H1 (cell line): ENCODE results near the gene FAM8A1.

Experiments used
- CEBPB ChIP-seq: IDR thresholded peaks from 2 replicates; pipeline ENCODE4 v1.6.1; 2012; ENCODE audit warnings: low read depth, low read length
- EGR1 ChIP-seq: IDR thresholded peaks from 2 replicates; pipeline ENCODE4 v1.6.1; 2011; ENCODE audit warnings: low read depth, low read length, borderline replicate concordance
- EZH2 ChIP-seq: fragments of 200-600 bp; sonication (generic); IDR thresholded peaks from 2 replicates; pipeline ENCODE4 v1.7.1; 2012; ENCODE audit warnings: low read depth, mild to moderate bottlenecking, moderate library complexity, low read length, inconsistent platforms; ENCODE audit not compliant: severe bottlenecking
- POLR2A ChIP-seq, 2 experiments: IDR thresholded peaks; 1 replicate in 1 of 2; 2 replicates in 1 of 2; pipeline ENCODE4 v1.6.1; 2011; ENCODE audit warnings: low read depth in 2 of 2, low read length in 2 of 2, mild to moderate bottlenecking in 2 of 2; ENCODE audit errors: control extremely low read depth in 1 of 2
- POLR2AphosphoS5 ChIP-seq: IDR thresholded peaks from 2 replicates; pipeline ENCODE4 v1.6.1; 2011; ENCODE audit warnings: low read depth, low read length
- SP1 ChIP-seq: IDR thresholded peaks from 2 replicates; pipeline ENCODE4 v1.6.1; 2011; ENCODE audit warnings: low read depth, low read length
- SP2 ChIP-seq: IDR thresholded peaks from 2 replicates; pipeline ENCODE4 v1.6.1; 2012; ENCODE audit warnings: mild to moderate bottlenecking, low read length, inconsistent platforms
- SP4 ChIP-seq: IDR thresholded peaks from 2 replicates; pipeline ENCODE4 v1.6.1; 2012; ENCODE audit warnings: low read length, inconsistent platforms
- TBP ChIP-seq: IDR thresholded peaks from 2 replicates; pipeline ENCODE4 v1.6.1; 2011; ENCODE audit warnings: low read depth, low read length, improper control_type of control experiment
- TCF12 ChIP-seq: IDR thresholded peaks from 2 replicates; pipeline ENCODE4 v1.6.1; 2011; ENCODE audit warnings: low read depth, mild to moderate bottlenecking, low read length
- TF ChIP-seq, protein P1 (sequence below): IDR thresholded peaks from 2 replicates; pipeline ENCODE4 v1.6.1; 2011; ENCODE audit warnings: low read depth, mild to moderate bottlenecking, low read length; ENCODE audit not compliant: insufficient read depth
- TF ChIP-seq, protein P2 (sequence below), 3 experiments: IDR thresholded peaks; 1 replicate in 2 of 3; 2 replicates in 1 of 3; pipeline versions ENCODE4 v1.5.1 to v1.6.1; 2011; ENCODE audit warnings: low read length in 3 of 3, mild to moderate bottlenecking in 3 of 3, inconsistent platforms in 2 of 3, low read depth in 1 of 3, moderate library complexity in 1 of 3; ENCODE audit not compliant: insufficient read depth in 1 of 3; ENCODE audit errors: control extremely low read depth in 1 of 3
- TF ChIP-seq, protein P3 (sequence below): IDR thresholded peaks from 2 replicates; pipeline ENCODE4 v1.6.1; 2012; ENCODE audit warnings: inconsistent platforms
- TF ChIP-seq, protein P4 (sequence below): IDR thresholded peaks from 2 replicates; pipeline ENCODE4 v1.6.1; 2011; ENCODE audit warnings: low read length, improper control_type of control experiment

DNA sequence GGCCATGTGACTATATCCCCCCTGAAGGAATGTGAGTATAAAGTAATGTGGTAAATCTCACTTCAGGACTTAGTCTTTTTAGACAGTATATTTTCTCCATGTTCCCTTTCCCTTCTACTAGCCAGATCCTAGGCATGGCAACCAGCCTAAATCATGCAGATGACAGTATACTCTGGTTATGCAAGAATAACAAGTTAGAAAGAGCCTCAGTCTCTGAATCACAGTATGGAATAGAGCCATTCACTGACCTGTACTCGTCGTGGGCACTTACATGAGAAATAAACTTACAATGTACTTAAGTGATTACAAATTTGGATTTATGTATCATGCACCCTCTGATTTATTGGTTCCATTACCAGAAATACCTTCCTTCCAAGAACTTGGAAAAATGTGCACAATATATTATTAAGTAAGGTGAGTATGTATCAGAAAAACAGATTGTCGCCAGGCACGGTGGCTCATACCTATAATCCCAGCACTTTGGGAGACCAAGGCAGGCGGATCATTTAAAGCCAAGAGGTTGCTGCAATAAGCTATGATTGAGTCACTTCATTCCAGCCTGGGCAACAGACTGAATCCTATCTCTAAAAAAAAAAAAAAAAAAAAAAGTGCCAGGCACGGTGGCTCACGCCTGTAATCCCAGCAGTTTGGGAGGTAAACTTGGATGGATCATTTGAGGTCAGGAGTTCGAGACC, 25.1 kb upstream of the FAM8A1 start:
- TF ChIP-seq POLR2A (IDR thresholded peaks at IDR 0.05; ENCODE audit: control extremely low read depth in 1 of 2, low read depth in 2 of 2, low read length in 2 of 2) (no peak), SP1 (no peak), POLR2AphosphoS5 (no peak), SP2 (no peak), EGR1 (no peak), CEBPB (no peak), TCF12 (no peak), TBP (no peak), EZH2 (no peak), SP4 (no peak)
- TF ChIP-seq, protein P1, sequence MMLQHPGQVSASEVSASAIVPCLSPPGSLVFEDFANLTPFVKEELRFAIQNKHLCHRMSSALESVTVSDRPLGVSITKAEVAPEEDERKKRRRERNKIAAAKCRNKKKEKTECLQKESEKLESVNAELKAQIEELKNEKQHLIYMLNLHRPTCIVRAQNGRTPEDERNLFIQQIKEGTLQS = no peak
- TF ChIP-seq, protein P2, sequence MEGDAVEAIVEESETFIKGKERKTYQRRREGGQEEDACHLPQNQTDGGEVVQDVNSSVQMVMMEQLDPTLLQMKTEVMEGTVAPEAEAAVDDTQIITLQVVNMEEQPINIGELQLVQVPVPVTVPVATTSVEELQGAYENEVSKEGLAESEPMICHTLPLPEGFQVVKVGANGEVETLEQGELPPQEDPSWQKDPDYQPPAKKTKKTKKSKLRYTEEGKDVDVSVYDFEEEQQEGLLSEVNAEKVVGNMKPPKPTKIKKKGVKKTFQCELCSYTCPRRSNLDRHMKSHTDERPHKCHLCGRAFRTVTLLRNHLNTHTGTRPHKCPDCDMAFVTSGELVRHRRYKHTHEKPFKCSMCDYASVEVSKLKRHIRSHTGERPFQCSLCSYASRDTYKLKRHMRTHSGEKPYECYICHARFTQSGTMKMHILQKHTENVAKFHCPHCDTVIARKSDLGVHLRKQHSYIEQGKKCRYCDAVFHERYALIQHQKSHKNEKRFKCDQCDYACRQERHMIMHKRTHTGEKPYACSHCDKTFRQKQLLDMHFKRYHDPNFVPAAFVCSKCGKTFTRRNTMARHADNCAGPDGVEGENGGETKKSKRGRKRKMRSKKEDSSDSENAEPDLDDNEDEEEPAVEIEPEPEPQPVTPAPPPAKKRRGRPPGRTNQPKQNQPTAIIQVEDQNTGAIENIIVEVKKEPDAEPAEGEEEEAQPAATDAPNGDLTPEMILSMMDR (IDR thresholded peaks at IDR 0.05; ENCODE audit: control extremely low read depth in 1 of 3, insufficient read depth in 1 of 3, low read depth in 1 of 3, low read length in 3 of 3) = no peak
- TF ChIP-seq, protein P3, sequence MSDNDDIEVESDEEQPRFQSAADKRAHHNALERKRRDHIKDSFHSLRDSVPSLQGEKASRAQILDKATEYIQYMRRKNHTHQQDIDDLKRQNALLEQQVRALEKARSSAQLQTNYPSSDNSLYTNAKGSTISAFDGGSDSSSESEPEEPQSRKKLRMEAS = no peak
- TF ChIP-seq, protein P4, sequence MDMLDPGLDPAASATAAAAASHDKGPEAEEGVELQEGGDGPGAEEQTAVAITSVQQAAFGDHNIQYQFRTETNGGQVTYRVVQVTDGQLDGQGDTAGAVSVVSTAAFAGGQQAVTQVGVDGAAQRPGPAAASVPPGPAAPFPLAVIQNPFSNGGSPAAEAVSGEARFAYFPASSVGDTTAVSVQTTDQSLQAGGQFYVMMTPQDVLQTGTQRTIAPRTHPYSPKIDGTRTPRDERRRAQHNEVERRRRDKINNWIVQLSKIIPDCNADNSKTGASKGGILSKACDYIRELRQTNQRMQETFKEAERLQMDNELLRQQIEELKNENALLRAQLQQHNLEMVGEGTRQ = no peak
